ENCODE data around the gene KSR2. TPM values are rescaled to one million over a fixed set of nuclear protein-coding genes. Genes with fewer than 3 reads are reported as not detected.

The KSR2 gene
- total and polyA plus RNA-seq, 2 donors, result 0.02 to 0.09 TPM

- H3K4me1 ChIP-seq (ENCODE audit: control insufficient read depth in 2 of 2, insufficient read depth in 2 of 2, low read length in 2 of 2), result no peaks in the 10 kb centered on the region
- H3K27ac ChIP-seq (ENCODE audit: low read depth in 1 of 2, low read length in 1 of 2), result no peak overlapping the region
- H3K4me3 ChIP-seq (ENCODE audit: low read length in 2 of 2), result no peak overlapping the region
- H3K9me3 ChIP-seq (ENCODE audit: control insufficient read depth in 2 of 2, insufficient read depth in 1 of 2, low read length in 1 of 2), result no peaks in the 10 kb centered on the region
- 85% methylated on average over 4 of the region's 4 CpGs for WGBS
- no peaks in the 10 kb centered on the region for H3K27me3 ChIP-seq (ENCODE audit: control insufficient read depth in 2 of 2, insufficient read depth in 1 of 2, low read length in 1 of 2)
- no peak for DNase-seq (ENCODE audit: low read depth in 6 of 9, low spot score in 9 of 9)
- H3K36me3 ChIP-seq (ENCODE audit: control insufficient read depth in 2 of 2, insufficient read depth in 2 of 2, low read length in 1 of 2), result no peaks in the 10 kb centered on the region
These were observed 455.4 kb downstream of the KSR2 start for GRCh38 chr12:117513353-117513752.

DNA sequence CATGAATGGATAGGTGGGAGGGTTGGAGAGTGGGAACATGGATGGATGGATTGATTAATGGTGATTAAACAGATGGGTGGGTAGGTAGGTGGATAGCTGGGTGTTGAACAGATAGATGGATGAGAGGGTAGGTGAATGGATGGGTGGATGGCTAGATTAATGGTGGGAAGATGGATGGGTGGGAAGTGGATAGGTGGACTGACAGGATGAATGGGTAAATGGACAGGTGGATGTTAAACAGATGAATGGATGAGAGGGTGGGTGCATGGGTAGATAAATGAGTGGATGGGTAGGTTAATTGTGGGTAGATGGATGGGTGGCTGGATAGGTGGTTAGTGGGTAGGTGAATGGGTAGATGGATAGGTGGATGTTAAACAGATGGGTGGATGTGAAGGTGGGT lies 460.3 kb downstream of the KSR2 start:
- H3K36me3 ChIP-seq (ENCODE audit: control insufficient read depth in 2 of 2, insufficient read depth in 2 of 2, low read length in 1 of 2), result no peaks in the 10 kb centered on the region
- H3K27me3 ChIP-seq (ENCODE audit: control insufficient read depth in 2 of 2, insufficient read depth in 1 of 2, low read length in 1 of 2), result no peaks in the 10 kb centered on the region
- no peaks in the 10 kb centered on the region for H3K4me1 ChIP-seq (ENCODE audit: control insufficient read depth in 2 of 2, insufficient read depth in 2 of 2, low read length in 2 of 2)
- no peak overlapping the region for H3K4me3 ChIP-seq (ENCODE audit: low read length in 2 of 2)
- no peak for DNase-seq (ENCODE audit: low read depth in 6 of 9, low spot score in 9 of 9)
- no peak overlapping the region for H3K27ac ChIP-seq (ENCODE audit: low read depth in 1 of 2, low read length in 1 of 2)
- no peaks in the 10 kb centered on the region for H3K9me3 ChIP-seq (ENCODE audit: control insufficient read depth in 2 of 2, insufficient read depth in 1 of 2, low read length in 1 of 2)

GRCh38 chr12:117507548-117507947 lies 461.2 kb downstream of the KSR2 start:
- DNase-seq (ENCODE audit: low read depth in 6 of 9, low spot score in 9 of 9), result no peak
- 71% methylated on average over 3 of the region's 3 CpGs for WGBS
- H3K4me1 ChIP-seq (ENCODE audit: control insufficient read depth in 2 of 2, insufficient read depth in 2 of 2, low read length in 2 of 2), result no peaks in the 10 kb centered on the region

GRCh38 chr12:117506333-117506732 lies 462.5 kb downstream of the KSR2 start:
- no peaks in the 10 kb centered on the region for H3K4me1 ChIP-seq (ENCODE audit: control insufficient read depth in 2 of 2, insufficient read depth in 2 of 2, low read length in 2 of 2)
- H3K27me3 ChIP-seq (ENCODE audit: control insufficient read depth in 2 of 2, insufficient read depth in 1 of 2, low read length in 1 of 2), result no peaks in the 10 kb centered on the region
- WGBS, result 91% methylated on average over 1 of the region's 1 CpG
- no peak for DNase-seq (ENCODE audit: low read depth in 6 of 9, low spot score in 9 of 9)
- no peak overlapping the region for H3K4me3 ChIP-seq (ENCODE audit: low read length in 2 of 2)
- H3K36me3 ChIP-seq (ENCODE audit: control insufficient read depth in 2 of 2, insufficient read depth in 2 of 2, low read length in 1 of 2), result no peaks in the 10 kb centered on the region
- H3K27ac ChIP-seq (ENCODE audit: low read depth in 1 of 2, low read length in 1 of 2), result no peak overlapping the region
- H3K9me3 ChIP-seq (ENCODE audit: control insufficient read depth in 2 of 2, insufficient read depth in 1 of 2, low read length in 1 of 2), result no peaks in the 10 kb centered on the region

More at GRCh38 chr12:117507548-117507947, 461.2 kb downstream of the KSR2 start:
- no peaks in the 10 kb centered on the region for H3K9me3 ChIP-seq (ENCODE audit: control insufficient read depth in 2 of 2, insufficient read depth in 1 of 2, low read length in 1 of 2)
- no peak overlapping the region for H3K4me3 ChIP-seq (ENCODE audit: low read length in 2 of 2)
- H3K27me3 ChIP-seq (ENCODE audit: control insufficient read depth in 2 of 2, insufficient read depth in 1 of 2, low read length in 1 of 2), result no peaks in the 10 kb centered on the region
- H3K36me3 ChIP-seq (ENCODE audit: control insufficient read depth in 2 of 2, insufficient read depth in 2 of 2, low read length in 1 of 2), result no peaks in the 10 kb centered on the region
- no peak overlapping the region for H3K27ac ChIP-seq (ENCODE audit: low read depth in 1 of 2, low read length in 1 of 2)

- Histone ChIP-seq H3K27ac (ENCODE audit: low read depth in 1 of 2, low read length in 1 of 2) (no peak overlapping the region), H3K4me1 (ENCODE audit: control insufficient read depth in 2 of 2, insufficient read depth in 2 of 2, low read length in 2 of 2) (no peaks in the 10 kb centered on the region), H3K36me3 (ENCODE audit: control insufficient read depth in 2 of 2, insufficient read depth in 2 of 2, low read length in 1 of 2) (no peaks in the 10 kb centered on the region), H3K4me3 (ENCODE audit: low read length in 2 of 2) (no peak overlapping the region), H3K9me3 (ENCODE audit: control insufficient read depth in 2 of 2, insufficient read depth in 1 of 2, low read length in 1 of 2) (no peaks in the 10 kb centered on the region), H3K27me3 (ENCODE audit: control insufficient read depth in 2 of 2, insufficient read depth in 1 of 2, low read length in 1 of 2) (no peaks in the 10 kb centered on the region)
- DNase-seq (ENCODE audit: low read depth in 6 of 9, low spot score in 9 of 9), result no peak
- 73% methylated on average over 2 of the region's 2 CpGs for WGBS
These were observed 466.2 kb downstream of the KSR2 start for GRCh38 chr12:117502633-117503032.

GRCh38 chr12:117502233-117502632 lies 466.6 kb downstream of the KSR2 start:
- H3K36me3 ChIP-seq (ENCODE audit: control insufficient read depth in 2 of 2, insufficient read depth in 2 of 2, low read length in 1 of 2), result no peaks in the 10 kb centered on the region
- no peaks in the 10 kb centered on the region for H3K9me3 ChIP-seq (ENCODE audit: control insufficient read depth in 2 of 2, insufficient read depth in 1 of 2, low read length in 1 of 2)
- WGBS, result 96% methylated on average over 4 of the region's 4 CpGs
- DNase-seq (ENCODE audit: low read depth in 6 of 9, low spot score in 9 of 9), result no peak
- no peaks in the 10 kb centered on the region for H3K27me3 ChIP-seq (ENCODE audit: control insufficient read depth in 2 of 2, insufficient read depth in 1 of 2, low read length in 1 of 2)
- H3K27ac ChIP-seq (ENCODE audit: low read depth in 1 of 2, low read length in 1 of 2), result no peak overlapping the region
- no peaks in the 10 kb centered on the region for H3K4me1 ChIP-seq (ENCODE audit: control insufficient read depth in 2 of 2, insufficient read depth in 2 of 2, low read length in 2 of 2)
- H3K4me3 ChIP-seq (ENCODE audit: low read length in 2 of 2), result no peak overlapping the region

DNA sequence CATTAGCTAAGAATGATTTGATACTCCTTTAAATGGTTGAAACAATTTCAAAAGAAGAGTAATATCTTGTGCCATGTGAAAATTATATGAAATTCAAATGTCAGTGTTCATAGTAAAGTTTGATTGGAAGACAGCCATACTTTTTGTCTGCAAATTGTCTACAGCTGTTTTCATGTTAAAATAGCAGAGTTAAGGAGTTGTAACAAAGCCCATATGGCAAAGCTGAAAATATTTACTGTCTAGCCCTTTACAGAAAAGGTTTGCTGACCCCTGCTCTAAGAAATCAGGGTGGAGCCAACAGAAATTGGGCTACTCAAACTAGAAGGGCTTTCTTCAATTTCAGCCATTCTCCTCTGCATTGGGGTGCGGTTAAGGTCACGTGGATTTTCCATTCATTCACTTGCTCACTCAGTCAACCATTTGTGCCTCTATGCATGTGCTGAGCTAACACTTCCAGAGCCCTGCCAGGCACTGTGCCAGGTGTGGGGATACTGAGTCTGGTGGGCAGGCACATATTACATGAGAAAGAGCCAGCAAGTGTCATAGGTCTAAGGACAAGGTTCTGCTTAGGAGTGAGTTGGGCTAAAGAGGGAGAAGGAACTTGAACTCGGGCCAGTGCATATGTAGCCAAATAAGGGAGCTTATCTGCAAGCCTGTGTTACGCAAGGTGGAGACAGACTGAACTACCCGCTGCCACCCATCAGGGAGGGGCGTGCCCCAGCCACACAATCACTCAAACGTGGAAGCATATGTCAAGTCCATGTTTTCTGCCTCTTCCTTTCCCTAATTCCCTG lies 467.5 kb downstream of the KSR2 start:
- no peak for DNase-seq (ENCODE audit: low read depth in 6 of 9, low spot score in 9 of 9)
- no peaks in the 10 kb centered on the region for H3K4me1 ChIP-seq (ENCODE audit: control insufficient read depth in 2 of 2, insufficient read depth in 2 of 2, low read length in 2 of 2)
- H3K9me3 ChIP-seq (ENCODE audit: control insufficient read depth in 2 of 2, insufficient read depth in 1 of 2, low read length in 1 of 2), result no peaks in the 10 kb centered on the region
- H3K27ac ChIP-seq (ENCODE audit: low read depth in 1 of 2, low read length in 1 of 2), result no peak overlapping the region
- H3K27me3 ChIP-seq (ENCODE audit: control insufficient read depth in 2 of 2, insufficient read depth in 1 of 2, low read length in 1 of 2), result no peaks in the 10 kb centered on the region
- 86% methylated on average over 7 of the region's 7 CpGs for WGBS
- no peak overlapping the region for H3K4me3 ChIP-seq (ENCODE audit: low read length in 2 of 2)
- no peaks in the 10 kb centered on the region for H3K36me3 ChIP-seq (ENCODE audit: control insufficient read depth in 2 of 2, insufficient read depth in 2 of 2, low read length in 1 of 2)

DNA sequence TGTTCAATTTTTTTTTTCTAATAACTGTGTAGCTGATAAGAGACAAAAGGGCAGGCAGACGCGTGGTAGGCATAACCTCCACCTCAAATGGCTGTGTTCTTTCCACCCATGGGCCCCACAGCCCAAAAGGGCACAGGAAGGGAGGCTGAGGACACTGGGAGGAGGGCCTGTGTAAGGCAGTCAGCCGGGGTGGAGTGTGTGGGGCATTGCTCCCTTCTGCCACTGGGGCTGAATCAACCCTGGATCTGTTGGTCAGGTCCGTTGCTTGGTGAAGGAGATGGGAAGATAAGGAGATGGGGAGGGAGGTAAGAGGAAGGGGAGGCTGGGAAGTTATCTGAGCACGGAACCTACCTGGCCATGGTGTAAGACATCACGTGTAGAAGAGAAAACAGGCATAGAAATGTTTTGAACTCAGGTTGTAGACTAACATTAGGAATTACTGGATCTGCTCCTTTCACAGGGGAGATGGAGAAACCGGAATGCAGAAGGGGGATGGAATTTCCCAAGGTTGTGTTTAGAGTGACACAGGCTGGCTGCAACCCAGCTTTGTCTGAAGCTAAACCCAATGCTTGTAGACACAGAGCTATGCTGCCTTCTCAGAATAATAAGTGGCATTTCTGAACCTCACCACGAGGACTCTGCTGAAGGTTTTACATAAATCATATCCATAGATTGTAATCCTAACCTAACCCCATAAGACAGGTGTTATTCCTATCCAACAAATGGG lies 468.9 kb downstream of the KSR2 start:
- DNase-seq (ENCODE audit: low read depth in 6 of 9, low spot score in 9 of 9), result no peak
- no peak overlapping the region for H3K27ac ChIP-seq (ENCODE audit: low read depth in 1 of 2, low read length in 1 of 2)
- no peaks in the 10 kb centered on the region for H3K4me1 ChIP-seq (ENCODE audit: control insufficient read depth in 2 of 2, insufficient read depth in 2 of 2, low read length in 2 of 2)
- H3K36me3 ChIP-seq (ENCODE audit: control insufficient read depth in 2 of 2, insufficient read depth in 2 of 2, low read length in 1 of 2), result no peaks in the 10 kb centered on the region
- no peaks in the 10 kb centered on the region for H3K27me3 ChIP-seq (ENCODE audit: control insufficient read depth in 2 of 2, insufficient read depth in 1 of 2, low read length in 1 of 2)
- WGBS, result 70% methylated on average over 8 of the region's 8 CpGs
- H3K9me3 ChIP-seq (ENCODE audit: control insufficient read depth in 2 of 2, insufficient read depth in 1 of 2, low read length in 1 of 2), result no peaks in the 10 kb centered on the region
- H3K4me3 ChIP-seq (ENCODE audit: low read length in 2 of 2), result no peak overlapping the region

DNA sequence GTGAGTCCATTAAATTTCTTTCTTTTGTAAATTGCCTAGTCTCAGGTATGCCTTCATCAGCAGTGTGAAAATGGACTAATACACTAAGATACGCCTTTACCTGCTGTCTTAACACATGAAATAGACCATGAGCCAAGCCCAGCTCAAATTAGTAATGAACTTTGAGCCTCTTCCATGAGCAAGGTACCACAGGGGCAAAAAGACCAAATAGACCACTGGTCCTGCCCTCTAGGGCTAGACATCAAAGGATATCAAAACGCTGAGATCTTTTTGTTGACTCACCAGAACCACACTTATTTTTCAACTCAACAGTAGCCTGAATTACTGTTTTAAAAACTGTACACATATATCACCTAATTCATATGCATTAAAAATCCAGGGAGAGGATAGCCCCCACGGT lies 469.9 kb downstream of the KSR2 start:
- H3K9me3 ChIP-seq (ENCODE audit: control insufficient read depth in 2 of 2, insufficient read depth in 1 of 2, low read length in 1 of 2), result no peaks in the 10 kb centered on the region
- H3K27ac ChIP-seq (ENCODE audit: low read depth in 1 of 2, low read length in 1 of 2), result no peak overlapping the region
- H3K27me3 ChIP-seq (ENCODE audit: control insufficient read depth in 2 of 2, insufficient read depth in 1 of 2, low read length in 1 of 2), result no peaks in the 10 kb centered on the region
- no peaks in the 10 kb centered on the region for H3K4me1 ChIP-seq (ENCODE audit: control insufficient read depth in 2 of 2, insufficient read depth in 2 of 2, low read length in 2 of 2)
- no peak overlapping the region for H3K4me3 ChIP-seq (ENCODE audit: low read length in 2 of 2)
- DNase-seq (ENCODE audit: low read depth in 6 of 9, low spot score in 9 of 9), result no peak
- 86% methylated on average over 3 of the region's 3 CpGs for WGBS
- H3K36me3 ChIP-seq (ENCODE audit: control insufficient read depth in 2 of 2, insufficient read depth in 2 of 2, low read length in 1 of 2), result no peaks in the 10 kb centered on the region
